MCF 10A (cell line): ENCODE results near the gene ETV7. TPM values are rescaled to one million over a fixed set of nuclear protein-coding genes. Genes with fewer than 3 reads are reported as not detected.

ENCODE experiments used
- BruUV-seq: library from RNA; stranded (reverse); fragments of 400-500 nt; replicated peaks from 2 replicates; lab custom pipeline; 2021; lab: Mats Ljungman, UMichigan
- CTCF ChIA-PET: fragments of 300-600 bp; sonication (Branson Sonifier 250); formaldehyde crosslinking; extraction: SDS; loops from one replicate; lab custom pipeline; 2021; ENCODE audit warnings: antibody characterized with exemption, inconsistent platforms; lab: Yijun Ruan, JAX
- POLR2A ChIA-PET: fragments of 300-600, 350-650 bp; sonication (Branson Sonifier 250); formaldehyde crosslinking; extraction: SDS; loops from one replicate; lab custom pipeline; 2020; ENCODE audit warnings: antibody characterized with exemption, inconsistent platforms; lab: Yijun Ruan, JAX
- DNase-seq: peaks from one replicate; pipeline ENCODE4 v3.0.0-alpha.2; 2018; ENCODE audit not compliant: unreplicated experiment
- H3K27ac Mint-ChIP-seq: one replicate; pipeline ENCODE4 v1.8.0; 2022; ENCODE audit warnings: mild to moderate bottlenecking, low read depth, mixed read lengths; ENCODE audit not compliant: unreplicated experiment
- H3K27me3 Mint-ChIP-seq: one replicate; pipeline ENCODE4 v1.8.0; 2022; ENCODE audit warnings: mixed read lengths; ENCODE audit not compliant: insufficient read depth, unreplicated experiment
- H3K36me3 Mint-ChIP-seq: one replicate; pipeline ENCODE4 v1.8.0; 2022; ENCODE audit warnings: mild to moderate bottlenecking, moderate library complexity, mixed read lengths; ENCODE audit not compliant: insufficient read depth, unreplicated experiment
- H3K4me1 Mint-ChIP-seq: one replicate; pipeline ENCODE4 v1.8.0; 2022; ENCODE audit warnings: mixed read lengths; ENCODE audit not compliant: insufficient read depth, unreplicated experiment
- H3K4me3 Mint-ChIP-seq: one replicate; pipeline ENCODE4 v1.8.0; 2022; ENCODE audit warnings: mild to moderate bottlenecking, moderate library complexity, mixed read lengths; ENCODE audit not compliant: unreplicated experiment
- H3K9me3 Mint-ChIP-seq: one replicate; pipeline ENCODE4 v1.8.0; 2022; ENCODE audit warnings: mixed read lengths; ENCODE audit not compliant: unreplicated experiment
- intact Hi-C: fragments of 100-400 bp; cut with micrococcal nuclease; formaldehyde crosslinking; loops from 2 replicates; pipeline ENCODE4 v1.14.1; 2022
- total RNA-seq: library from RNA; stranded (reverse); gene quantifications from 2 replicates; pipeline ENCODE4 v1.2.3, GENCODE V29; 2022
- TF ChIP-seq, protein P1 (sequence below): fragments of 200-600 bp; IDR thresholded peaks from one replicate; pipeline ENCODE4 v1.8.0; 2022; ENCODE audit warnings: antibody characterized with exemption, mild to moderate bottlenecking; ENCODE audit not compliant: unreplicated experiment

ETV7 gene
- total RNA-seq, 1 experiment from 2014 or later = 0.47 TPM

- Mint-ChIP-seq H3K27ac (no peak overlapping the region), H3K4me3 (no peak overlapping the region), H3K36me3 (peaks cover 5% of the 10 kb centered on the region), H3K9me3 (no peaks in the 10 kb centered on the region), H3K27me3 (peaks cover 21% of the 10 kb centered on the region), H3K4me1 (no peaks in the 10 kb centered on the region)
- TF ChIP-seq, protein P1, sequence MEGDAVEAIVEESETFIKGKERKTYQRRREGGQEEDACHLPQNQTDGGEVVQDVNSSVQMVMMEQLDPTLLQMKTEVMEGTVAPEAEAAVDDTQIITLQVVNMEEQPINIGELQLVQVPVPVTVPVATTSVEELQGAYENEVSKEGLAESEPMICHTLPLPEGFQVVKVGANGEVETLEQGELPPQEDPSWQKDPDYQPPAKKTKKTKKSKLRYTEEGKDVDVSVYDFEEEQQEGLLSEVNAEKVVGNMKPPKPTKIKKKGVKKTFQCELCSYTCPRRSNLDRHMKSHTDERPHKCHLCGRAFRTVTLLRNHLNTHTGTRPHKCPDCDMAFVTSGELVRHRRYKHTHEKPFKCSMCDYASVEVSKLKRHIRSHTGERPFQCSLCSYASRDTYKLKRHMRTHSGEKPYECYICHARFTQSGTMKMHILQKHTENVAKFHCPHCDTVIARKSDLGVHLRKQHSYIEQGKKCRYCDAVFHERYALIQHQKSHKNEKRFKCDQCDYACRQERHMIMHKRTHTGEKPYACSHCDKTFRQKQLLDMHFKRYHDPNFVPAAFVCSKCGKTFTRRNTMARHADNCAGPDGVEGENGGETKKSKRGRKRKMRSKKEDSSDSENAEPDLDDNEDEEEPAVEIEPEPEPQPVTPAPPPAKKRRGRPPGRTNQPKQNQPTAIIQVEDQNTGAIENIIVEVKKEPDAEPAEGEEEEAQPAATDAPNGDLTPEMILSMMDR = no peak
- CTCF ChIA-PET = interaction anchor here (1.7 kb wide), 1 partner anchor 11 kb away, joined by 3 read pairs; no protein-coding TSS in a partner anchor
- peak; percentile 8 for DNase-seq
- intact Hi-C loops = no loop called here
- POLR2A ChIA-PET = no interaction called here
- no TSS peak for BruUV-seq
Observed at GRCh38 chr6:36323062-36323461, 64.4 kb downstream of the ETV7 start.

DNA sequence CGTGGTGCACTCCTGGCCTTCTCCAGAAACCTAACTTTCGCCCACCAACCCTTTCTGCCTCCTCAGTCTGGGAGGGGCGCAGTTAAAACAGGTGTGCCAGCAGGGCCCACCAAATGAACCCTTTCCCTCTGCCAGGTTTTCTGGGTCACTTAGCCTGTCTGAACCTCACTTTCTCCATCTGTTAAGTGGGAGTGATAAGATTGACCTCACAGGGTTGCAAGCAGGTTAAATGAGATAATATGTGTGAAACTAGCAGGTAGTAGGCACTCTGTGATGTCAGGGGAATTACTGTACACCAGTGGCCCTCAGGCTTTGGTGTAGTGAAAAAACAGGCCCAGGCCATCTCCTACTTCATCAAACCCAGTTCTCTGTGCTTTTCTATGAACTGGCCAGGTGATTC lies 64.9 kb downstream of the ETV7 start:
- H3K27ac Mint-ChIP-seq = no peak overlapping the region
- H3K9me3 Mint-ChIP-seq = no peaks in the 10 kb centered on the region
- TF ChIP-seq, protein P1 = no peak
- no peak for DNase-seq
- H3K36me3 Mint-ChIP-seq = peaks cover 5% of the 10 kb centered on the region
- H3K4me1 Mint-ChIP-seq = no peaks in the 10 kb centered on the region
- intact Hi-C loops = no loop called here
- ChIA-PET POLR2A (interaction anchor here (1.0 kb wide), 1 partner anchor 46 kb away, joined by 3 read pairs; no protein-coding TSS in a partner anchor), CTCF (interaction anchor here (0.7 to 1.2 kb wide), 2 partner anchors 19 to 20 kb away, joined by 3 read pairs; no protein-coding TSS in a partner anchor)
- BruUV-seq = no TSS peak
- no peak overlapping the region for H3K4me3 Mint-ChIP-seq
- H3K27me3 Mint-ChIP-seq = peaks cover 16% of the 10 kb centered on the region

DNA sequence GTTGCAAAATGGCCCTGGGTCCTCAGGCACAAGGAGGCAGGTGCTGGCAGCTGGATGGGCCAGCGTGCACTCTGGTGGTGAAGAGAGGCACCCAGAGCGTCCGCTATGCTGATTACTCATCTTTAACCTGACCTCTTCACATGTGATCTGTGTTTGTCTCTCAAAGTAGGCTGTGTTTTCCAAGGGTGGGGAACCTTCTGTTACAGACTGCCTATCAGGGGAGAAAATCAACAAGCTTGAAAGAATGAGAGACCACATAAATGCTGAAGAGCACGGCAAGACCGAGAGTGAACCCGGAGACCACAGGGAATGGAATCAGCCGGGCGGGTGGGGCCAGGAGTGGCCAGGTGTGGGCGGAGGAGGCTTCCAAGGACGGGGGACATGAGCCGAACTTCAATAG lies 67.0 kb downstream of the ETV7 start:
- H3K27me3 Mint-ChIP-seq = peaks cover 17% of the 10 kb centered on the region
- H3K4me3 Mint-ChIP-seq = no peak overlapping the region
- no peaks in the 10 kb centered on the region for H3K9me3 Mint-ChIP-seq
- H3K4me1 Mint-ChIP-seq = no peaks in the 10 kb centered on the region
- peaks cover 5% of the 10 kb centered on the region for H3K36me3 Mint-ChIP-seq
- no peak for DNase-seq
- no peak overlapping the region for H3K27ac Mint-ChIP-seq
- TF ChIP-seq, protein P1 = no peak
- BruUV-seq = no TSS peak
- intact Hi-C loops = no loop called here
- CTCF ChIA-PET = interaction anchor here (0.7 to 2.5 kb wide), 4 partner anchors 14 to 313 kb away, joined by 3 to 10 read pairs (median 4); no protein-coding TSS in a partner anchor
- POLR2A ChIA-PET = interaction anchor here (0.7 kb wide), 1 partner anchor 36 kb away, joined by 3 read pairs; no protein-coding TSS in a partner anchor

- H3K36me3 Mint-ChIP-seq = peaks cover 5% of the 10 kb centered on the region
- H3K9me3 Mint-ChIP-seq = no peaks in the 10 kb centered on the region
- POLR2A ChIA-PET = no interaction called here
- no peak overlapping the region for H3K4me3 Mint-ChIP-seq
- no TSS peak for BruUV-seq
- no peak for DNase-seq
- peaks cover 18% of the 10 kb centered on the region for H3K27me3 Mint-ChIP-seq
- H3K27ac Mint-ChIP-seq = no peak overlapping the region
- intact Hi-C loops = no loop called here
- TF ChIP-seq, protein P1 = no peak
- H3K4me1 Mint-ChIP-seq = no peaks in the 10 kb centered on the region
- CTCF ChIA-PET = interaction anchor here (0.7 to 2.5 kb wide), 3 partner anchors 17 to 312 kb away, joined by 4 to 10 read pairs (median 4); no protein-coding TSS in a partner anchor
Observed at GRCh38 chr6:36319821-36320220, 67.6 kb downstream of the ETV7 start.
